CD4-positive, alpha-beta T cell treated with Interferon alpha-2 for 1 hour (primary cell): ENCODE measurements around the gene FMR1NB.

Source experiments
- DNase-seq, 2 donors: peaks; one replicate each; pipeline ENCODE4 v3.0.0-alpha.2; 2020 to 2022

FMR1NB gene

GRCh38 chrX:147981038-147981752 is at the start of gene FMR1NB:
Gene FMR1NB (plus strand): TSS chrX:147981337. CDS start chrX:147981403, 66 bp downstream.
- DNase-seq = no peak

GRCh38 chrX:147933815-147934214 is 47.3 kb upstream of the FMR1NB start:
- no peak for DNase-seq

GRCh38 chrX:147935156-147935758 is 45.9 kb upstream of the FMR1NB start:
- DNase-seq = no peak

GRCh38 chrX:147945286-147945685 is 35.9 kb upstream of the FMR1NB start:
- DNase-seq = no peak

GRCh38 chrX:147948531-147948930 is 32.6 kb upstream of the FMR1NB start:
- DNase-seq = no peak

GRCh38 chrX:147950352-147950751 is 30.8 kb upstream of the FMR1NB start:
- no peak for DNase-seq

GRCh38 chrX:147953976-147954375 is 27.2 kb upstream of the FMR1NB start:
- no peak for DNase-seq

- DNase-seq = no peak
Measured at GRCh38 chrX:147957291-147957690, 23.8 kb upstream of the FMR1NB start.

- DNase-seq = no peak
Measured at GRCh38 chrX:147958291-147958690, 22.8 kb upstream of the FMR1NB start.

- DNase-seq = no peak
Measured at GRCh38 chrX:147960722-147961121, 20.4 kb upstream of the FMR1NB start.

GRCh38 chrX:147962476-147962875 is 18.7 kb upstream of the FMR1NB start:
- DNase-seq = no peak

GRCh38 chrX:147978931-147979330 is 2.2 kb upstream of the FMR1NB start:
- no peak for DNase-seq

- no peak for DNase-seq
Measured at GRCh38 chrX:148020329-148020728, 39.2 kb downstream of the FMR1NB start.

GRCh38 chrX:148024425-148025148 is 43.5 kb downstream of the FMR1NB start:
- DNase-seq = no peak

- no peak for DNase-seq
Measured at GRCh38 chrX:148035380-148035779, 54.2 kb downstream of the FMR1NB start.

- no peak for DNase-seq
Measured at GRCh38 chrX:148037020-148037419, 55.9 kb downstream of the FMR1NB start.

GRCh38 chrX:148043271-148043855 is 62.2 kb downstream of the FMR1NB start:
- no peak for DNase-seq

GRCh38 chrX:148047200-148047599 is 66.1 kb downstream of the FMR1NB start:
- DNase-seq = no peak

GRCh38 chrX:148049441-148049840 is 68.3 kb downstream of the FMR1NB start:
- peak in 1 of 2 donors; percentile 37 for DNase-seq

- DNase-seq = no peak
Measured at GRCh38 chrX:148051973-148052372, 70.8 kb downstream of the FMR1NB start.

GRCh38 chrX:148067285-148067684 is 86.1 kb downstream of the FMR1NB start:
- DNase-seq = no peak

GRCh38 chrX:148069759-148070503 is 88.8 kb downstream of the FMR1NB start:
- DNase-seq = no peak

GRCh38 chrX:148070504-148070877 is 89.4 kb downstream of the FMR1NB start:
- no peak for DNase-seq
